Smooth muscle cell (in vitro differentiated cells): Measurements from ENCODE around the gene ANO2. TPM values are rescaled to one million over a fixed set of nuclear protein-coding genes. Genes with fewer than 3 reads are reported as not detected.

Source experiments
- DNase-seq: peaks from one replicate; lab custom pipeline; 2025; ENCODE audit not compliant: unreplicated experiment; lab: John Stamatoyannopoulos, UW
- H2AFZ ChIP-seq: fragments of 200-600 bp; sonication (generic); 2 replicates; pipeline ENCODE4 v1.6.0; 2016; ENCODE audit warnings: antibody characterized with exemption, low read depth, mild to moderate bottlenecking
- H3F3A ChIP-seq: fragments of 200-600 bp; sonication (generic); 2 replicates; pipeline ENCODE4 v1.6.0; 2017; ENCODE audit warnings: antibody characterized with exemption, low read depth
- H3K27ac ChIP-seq: fragments of 200-600 bp; sonication (generic); 2 replicates; pipeline ENCODE4 v1.5.1; 2016; ENCODE audit warnings: low read depth, mild to moderate bottlenecking
- H3K27me3 ChIP-seq: fragments of 200-600 bp; sonication (generic); 2 replicates; pipeline ENCODE4 v1.6.1; 2016; ENCODE audit warnings: low read depth, mild to moderate bottlenecking
- H3K36me3 ChIP-seq: fragments of 200-600 bp; sonication (generic); 2 replicates; pipeline ENCODE4 v1.5.1; 2016; ENCODE audit warnings: low read depth
- H3K4me1 ChIP-seq: fragments of 200-600 bp; sonication (generic); 2 replicates; pipeline ENCODE4 v1.5.1; 2016; ENCODE audit warnings: low read depth
- H3K4me2 ChIP-seq: fragments of 200-600 bp; sonication (generic); 2 replicates; pipeline ENCODE4 v1.6.0; 2016; ENCODE audit warnings: mild to moderate bottlenecking
- H3K4me3 ChIP-seq: fragments of 200-600 bp; sonication (generic); 2 replicates; pipeline ENCODE4 v1.5.1; 2016; ENCODE audit warnings: mild to moderate bottlenecking
- H3K79me2 ChIP-seq: fragments of 200-600 bp; sonication (generic); 2 replicates; pipeline ENCODE4 v1.6.0; 2016; ENCODE audit warnings: low read depth, mild to moderate bottlenecking
- H3K9ac ChIP-seq: fragments of 200-600 bp; sonication (generic); 2 replicates; pipeline ENCODE4 v1.6.0; 2016; ENCODE audit warnings: low read depth
- H3K9me3 ChIP-seq: fragments of 200-600 bp; sonication (generic); replicated peaks from 2 replicates; pipeline ENCODE4 v1.5.1; 2016; ENCODE audit warnings: low read depth
- H4K20me1 ChIP-seq: fragments of 200-600 bp; sonication (generic); 2 replicates; pipeline ENCODE4 v1.6.0; 2016; ENCODE audit warnings: low read depth
- CTCF ChIP-seq: fragments of 200-600 bp; sonication (generic); IDR thresholded peaks from 2 replicates; pipeline ENCODE4 v1.5.1; 2017; ENCODE audit warnings: borderline replicate concordance, mild to moderate bottlenecking, antibody characterized with exemption; ENCODE audit not compliant: insufficient read depth, poor library complexity, severe bottlenecking
- whole genome bisulfite sequencing: methylation state at CpG from one replicate; pipeline ENCODE4 v1.1.7; 2016; ENCODE audit warnings: low lambda C conversion rate; 5-methylcytosine and 5-hydroxymethylcytosine counted together
- polyA plus RNA-seq: library from polyadenylated mRNA; unstranded; fragments of >200 nt; fragmentation: Nextera tagmentation; extraction: Ambion mirVana; gene quantifications from 2 replicates; pipeline ENCODE4 v1.2.1, GENCODE V29; 2016
- total RNA-seq: library from RNA; depleted of rRNA; stranded (reverse); fragments of >200 nt; gene quantifications from 2 replicates; pipeline ENCODE4 v1.2.3, GENCODE V29; 2014

Gene ANO2
- total and polyA plus RNA-seq, 2 experiments from 2014 or later: 0.18 TPM; not detected in 1

- Histone ChIP-seq H3K9ac (no peak overlapping the region), H2AFZ (no peak overlapping the region), H3K79me2 (no peaks in the 10 kb centered on the region), H3F3A (no peaks in the 10 kb centered on the region), H3K4me2 (no peak overlapping the region), H3K4me3 (no peak overlapping the region), H3K9me3 (no peaks in the 10 kb centered on the region), H3K27ac (no peak overlapping the region), H4K20me1 (no peaks in the 10 kb centered on the region), H3K36me3 (no peaks in the 10 kb centered on the region), H3K27me3 (no peaks in the 10 kb centered on the region), H3K4me1 (peaks cover 19% of the 10 kb centered on the region)
- 88% methylated on average over 5 of the region's 5 CpGs for WGBS
- DNase-seq: no peak
- no peak for TF ChIP-seq CTCF
Measured at GRCh38 chr12:5582018-5582417, 363.0 kb downstream of the ANO2 start.

- Histone ChIP-seq H3K4me2 (no peak overlapping the region), H3K4me1 (peaks cover 17% of the 10 kb centered on the region), H3K4me3 (no peak overlapping the region), H3K9me3 (no peaks in the 10 kb centered on the region), H3K9ac (no peak overlapping the region), H2AFZ (no peak overlapping the region), H3F3A (no peaks in the 10 kb centered on the region), H4K20me1 (no peaks in the 10 kb centered on the region), H3K36me3 (no peaks in the 10 kb centered on the region), H3K27me3 (no peaks in the 10 kb centered on the region), H3K27ac (no peak overlapping the region), H3K79me2 (no peaks in the 10 kb centered on the region)
- TF ChIP-seq CTCF: no peak
- no peak for DNase-seq
- WGBS: 98% methylated on average over 4 of the region's 4 CpGs
Measured at GRCh38 chr12:5581616-5582015, 363.4 kb downstream of the ANO2 start.

GRCh38 chr12:5581019-5581418, 364.0 kb downstream of the ANO2 start:
- Histone ChIP-seq H3K4me1 (peaks cover 11% of the 10 kb centered on the region), H3K79me2 (no peaks in the 10 kb centered on the region), H3K4me3 (no peak overlapping the region), H2AFZ (no peak overlapping the region), H3K27me3 (no peaks in the 10 kb centered on the region), H3K36me3 (no peaks in the 10 kb centered on the region), H3F3A (no peaks in the 10 kb centered on the region), H4K20me1 (no peaks in the 10 kb centered on the region), H3K9me3 (no peaks in the 10 kb centered on the region), H3K4me2 (no peak overlapping the region), H3K9ac (no peak overlapping the region), H3K27ac (no peak overlapping the region)
- no peak for DNase-seq
- 22% methylated on average over 3 of the region's 3 CpGs for WGBS
- TF ChIP-seq CTCF: no peak

- Histone ChIP-seq H3K36me3 (no peaks in the 10 kb centered on the region), H3F3A (no peaks in the 10 kb centered on the region), H3K4me3 (no peak overlapping the region), H3K9ac (no peak overlapping the region), H3K9me3 (no peaks in the 10 kb centered on the region), H3K27ac (no peak overlapping the region), H3K79me2 (no peaks in the 10 kb centered on the region), H3K4me2 (no peak overlapping the region), H3K4me1 (peaks cover 9% of the 10 kb centered on the region), H2AFZ (no peak overlapping the region), H3K27me3 (no peaks in the 10 kb centered on the region), H4K20me1 (no peaks in the 10 kb centered on the region)
- 55% methylated on average over 3 of the region's 3 CpGs for WGBS
- TF ChIP-seq CTCF: no peak
- no peak for DNase-seq
Measured at GRCh38 chr12:5578775-5579174, 366.3 kb downstream of the ANO2 start.
